OCI-LY1 (cell line): Measurements from ENCODE around the gene COPA.

Experiments used
- H2AFZ ChIP-seq: fragments of 200-600 bp; sonication (generic), shearing (Covaris generic); 2 replicates; pipeline ENCODE4 v1.6.0; 2014; ENCODE audit warnings: antibody characterized with exemption, mild to moderate bottlenecking, low read length
- H3F3A ChIP-seq: fragments of 200-600 bp; sonication (generic), shearing (Covaris generic); 2 replicates; pipeline ENCODE4 v1.6.0; 2014; ENCODE audit warnings: mild to moderate bottlenecking, antibody characterized with exemption, low read length, moderate library complexity; ENCODE audit not compliant: insufficient read depth
- H3K27ac ChIP-seq: fragments of 200-600 bp; sonication (generic); 2 replicates; pipeline ENCODE4 v1.5.1; 2014; ENCODE audit warnings: low read length, mixed run types, mild to moderate bottlenecking, low read depth; ENCODE audit not compliant: poor library complexity, severe bottlenecking
- H3K27me3 ChIP-seq: fragments of 200-600 bp; sonication (generic); 2 replicates; pipeline ENCODE4 v1.6.0; 2014; ENCODE audit warnings: antibody characterized with exemption, mild to moderate bottlenecking, low read length, moderate library complexity; ENCODE audit not compliant: insufficient read depth
- H3K36me3 ChIP-seq: fragments of 200-600 bp; sonication (generic); 2 replicates; pipeline ENCODE4 v1.6.1; 2014; ENCODE audit warnings: mild to moderate bottlenecking, antibody characterized with exemption, low read length, moderate library complexity, mixed read lengths; ENCODE audit not compliant: insufficient read depth
- H3K4me1 ChIP-seq: fragments of 200-600 bp; sonication (generic); 2 replicates; pipeline ENCODE4 v1.5.1; 2014; ENCODE audit warnings: mild to moderate bottlenecking, low read length, moderate library complexity; ENCODE audit not compliant: insufficient read depth, severe bottlenecking
- H3K4me2 ChIP-seq: fragments of 200-600 bp; sonication (generic), shearing (Covaris generic); 2 replicates; pipeline ENCODE4 v1.6.1; 2014; ENCODE audit warnings: low read length
- H3K4me3 ChIP-seq: fragments of 200-600 bp; sonication (generic); 2 replicates; pipeline ENCODE4 v1.5.1; 2014; ENCODE audit warnings: low read length, low read depth, mild to moderate bottlenecking, mixed read lengths; ENCODE audit not compliant: poor library complexity, severe bottlenecking
- H3K79me2 ChIP-seq: fragments of 200-600 bp; shearing (Covaris generic); 2 replicates; pipeline ENCODE4 v1.6.1; 2016; ENCODE audit warnings: mixed run types, low read length, mixed read lengths; ENCODE audit not compliant: insufficient read depth
- H3K9ac ChIP-seq: fragments of 200-600 bp; sonication (generic), shearing (Covaris generic); 2 replicates; pipeline ENCODE4 v1.6.1; 2014; ENCODE audit warnings: mild to moderate bottlenecking, low read length, mixed read lengths
- H3K9me2 ChIP-seq: fragments of 200-600 bp; sonication (generic), shearing (Covaris generic); 2 replicates; pipeline ENCODE4 v1.6.1; 2014; ENCODE audit warnings: low read depth, mild to moderate bottlenecking, low read length, mixed read lengths
- H3K9me3 ChIP-seq: fragments of 200-600 bp; shearing (Covaris generic); 2 replicates; pipeline ENCODE4 v1.6.1; 2014; ENCODE audit warnings: low read length, mixed read lengths
- H4K20me1 ChIP-seq: fragments of 200-600 bp; sonication (generic), shearing (Covaris generic); 2 replicates; pipeline ENCODE4 v1.6.0; 2016; ENCODE audit warnings: mild to moderate bottlenecking, low read length; ENCODE audit not compliant: insufficient read depth
- EZH2 ChIP-seq: fragments of 200-600 bp; sonication (generic), shearing (Covaris generic); IDR thresholded peaks from 2 replicates; pipeline ENCODE4 v1.8.0; 2017; ENCODE audit warnings: borderline replicate concordance, mixed run types, mild to moderate bottlenecking, antibody characterized with exemption, low read length, moderate library complexity, mixed read lengths
- TF ChIP-seq, protein P1 (sequence below): fragments of 200-600 bp; sonication (generic), shearing (Covaris generic); IDR thresholded peaks from 2 replicates; pipeline ENCODE4 v1.5.1; 2017; ENCODE audit warnings: mild to moderate bottlenecking, antibody characterized with exemption, low read length, moderate library complexity, mixed read lengths

Gene COPA

DNA sequence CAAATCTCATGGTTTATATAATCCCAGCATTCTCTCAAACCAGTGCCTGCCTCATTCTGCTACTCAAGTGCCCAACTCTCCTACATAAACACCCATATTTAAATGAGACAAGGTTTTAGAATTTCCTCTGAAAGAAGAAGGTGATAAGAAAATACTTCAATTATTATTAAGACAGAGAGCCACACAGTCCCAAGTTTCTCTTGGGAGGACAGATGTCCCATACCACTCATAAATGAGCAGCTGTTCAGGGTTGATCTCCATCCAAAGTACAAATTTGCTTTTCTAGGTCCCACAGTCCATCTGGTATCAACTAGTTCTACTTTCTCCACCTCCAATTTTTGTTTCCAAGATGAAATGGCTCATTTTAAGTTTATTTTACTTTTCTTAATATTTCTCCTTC, 92.0 kb downstream of the COPA start:
- no peak overlapping the region for H2AFZ ChIP-seq
- 0 out of 2 replicates have a peak, but pooled peaks cover 5% of the 10 kb centered on the region for H3F3A ChIP-seq
- H3K27me3 ChIP-seq = no peaks in the 10 kb centered on the region
- no peak for TF ChIP-seq EZH2
- TF ChIP-seq, protein P1, sequence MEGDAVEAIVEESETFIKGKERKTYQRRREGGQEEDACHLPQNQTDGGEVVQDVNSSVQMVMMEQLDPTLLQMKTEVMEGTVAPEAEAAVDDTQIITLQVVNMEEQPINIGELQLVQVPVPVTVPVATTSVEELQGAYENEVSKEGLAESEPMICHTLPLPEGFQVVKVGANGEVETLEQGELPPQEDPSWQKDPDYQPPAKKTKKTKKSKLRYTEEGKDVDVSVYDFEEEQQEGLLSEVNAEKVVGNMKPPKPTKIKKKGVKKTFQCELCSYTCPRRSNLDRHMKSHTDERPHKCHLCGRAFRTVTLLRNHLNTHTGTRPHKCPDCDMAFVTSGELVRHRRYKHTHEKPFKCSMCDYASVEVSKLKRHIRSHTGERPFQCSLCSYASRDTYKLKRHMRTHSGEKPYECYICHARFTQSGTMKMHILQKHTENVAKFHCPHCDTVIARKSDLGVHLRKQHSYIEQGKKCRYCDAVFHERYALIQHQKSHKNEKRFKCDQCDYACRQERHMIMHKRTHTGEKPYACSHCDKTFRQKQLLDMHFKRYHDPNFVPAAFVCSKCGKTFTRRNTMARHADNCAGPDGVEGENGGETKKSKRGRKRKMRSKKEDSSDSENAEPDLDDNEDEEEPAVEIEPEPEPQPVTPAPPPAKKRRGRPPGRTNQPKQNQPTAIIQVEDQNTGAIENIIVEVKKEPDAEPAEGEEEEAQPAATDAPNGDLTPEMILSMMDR = no peak
- H3K27ac ChIP-seq = no peak overlapping the region
- H3K4me3 ChIP-seq = no peak overlapping the region
- no peak overlapping the region for H3K9ac ChIP-seq
- H4K20me1 ChIP-seq = peaks cover 2% of the 10 kb centered on the region; the same call in 1 of the 2 replicates
- H3K9me3 ChIP-seq = no peaks in the 10 kb centered on the region
- peaks cover 32% of the 10 kb centered on the region for H3K79me2 ChIP-seq
- H3K9me2 ChIP-seq = no peaks in the 10 kb centered on the region
- H3K4me1 ChIP-seq = no peaks in the 10 kb centered on the region
- no peak overlapping the region for H3K4me2 ChIP-seq
- peaks cover 28% of the 10 kb centered on the region for H3K36me3 ChIP-seq

DNA sequence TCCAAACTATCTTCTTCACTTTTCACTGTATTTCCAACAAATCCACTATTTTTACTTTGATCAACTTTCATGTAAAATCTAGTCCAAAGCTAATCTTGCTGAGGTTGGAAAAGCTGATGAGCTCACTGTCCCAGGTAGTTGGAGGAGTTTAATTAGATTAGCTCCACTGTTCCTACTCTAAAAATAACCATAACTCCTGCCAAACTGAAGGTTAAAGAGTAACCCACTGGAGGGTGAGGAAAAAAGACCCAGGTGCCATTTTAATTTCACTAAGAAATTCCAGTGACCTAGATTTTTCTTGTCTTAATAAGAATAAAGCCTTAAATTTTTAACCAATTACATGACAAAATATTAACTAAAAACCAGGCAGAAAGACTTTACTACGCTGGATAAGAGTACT, 96.0 kb downstream of the COPA start:
- Histone ChIP-seq H3K9ac (no peak overlapping the region), H3K4me2 (no peak overlapping the region), H3K27me3 (no peaks in the 10 kb centered on the region), H3K9me3 (no peaks in the 10 kb centered on the region), H4K20me1 (peaks cover 2% of the 10 kb centered on the region; the same call in 1 of the 2 replicates), H3K27ac (no peak overlapping the region), H3K36me3 (peaks cover 33% of the 10 kb centered on the region), H3K4me3 (no peak overlapping the region), H3F3A (no peaks in the 10 kb centered on the region), H3K9me2 (no peaks in the 10 kb centered on the region), H3K4me1 (no peaks in the 10 kb centered on the region), H2AFZ (no peak overlapping the region), H3K79me2 (peaks cover 32% of the 10 kb centered on the region)
- TF ChIP-seq, protein P1 = no peak
- TF ChIP-seq EZH2 = no peak

DNA sequence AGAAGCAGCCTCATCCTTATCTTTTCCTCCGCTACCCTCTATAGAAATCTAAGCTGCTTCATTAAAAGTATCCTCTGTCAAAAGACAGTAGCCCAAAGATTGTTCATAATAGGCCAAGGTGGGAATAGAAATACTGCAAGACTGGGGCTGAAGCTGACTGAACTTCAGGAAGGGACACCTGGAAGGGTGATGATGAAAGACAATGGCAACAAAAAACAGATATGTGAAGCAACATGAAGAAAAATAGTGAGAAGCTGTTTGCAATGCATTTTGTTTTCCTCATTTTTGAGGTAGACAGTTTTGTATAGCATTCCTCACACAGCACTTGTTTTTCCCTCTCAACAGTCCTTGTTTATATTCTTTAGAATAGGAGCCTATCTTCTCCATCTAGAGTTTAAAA, 97.6 kb downstream of the COPA start:
- no peak overlapping the region for H3K4me3 ChIP-seq
- peaks cover 41% of the 10 kb centered on the region for H3K36me3 ChIP-seq
- H3K27ac ChIP-seq = no peak overlapping the region
- no peaks in the 10 kb centered on the region for H3K9me2 ChIP-seq
- no peak overlapping the region for H3K9ac ChIP-seq
- no peak overlapping the region for H3K4me2 ChIP-seq
- no peak overlapping the region for H2AFZ ChIP-seq
- H3K27me3 ChIP-seq = no peaks in the 10 kb centered on the region
- H4K20me1 ChIP-seq = peaks cover 2% of the 10 kb centered on the region; the same call in 1 of the 2 replicates
- peaks cover 32% of the 10 kb centered on the region for H3K79me2 ChIP-seq
- no peaks in the 10 kb centered on the region for H3K4me1 ChIP-seq
- TF ChIP-seq, protein P1 = no peak
- no peak for TF ChIP-seq EZH2
- no peaks in the 10 kb centered on the region for H3F3A ChIP-seq
- H3K9me3 ChIP-seq = no peaks in the 10 kb centered on the region
